Measurements from ENCODE around the gene CCDC158. TPM values are rescaled to one million over a fixed set of nuclear protein-coding genes. Genes with fewer than 3 reads are reported as not detected.
"Not testable (repeated sequence)": the region's sequence is repeated elsewhere in the genome, so short reads cannot be mapped to it uniquely, and the experiment has no call there.

CCDC158 gene
- total RNA-seq, 8 experiments from 2014 or later, result 0.05 to 0.29 (median 0.18) TPM; not detected in 3

GRCh38 chr4:76377911-76378310 lies 43.0 kb downstream of the CCDC158 start:
- in situ Hi-C loops (cut with MboI; ENCODE audit: low pct_unique_long_range_greater_than_20kb in 2 of 9, low sequenced_read_pairs in 9 of 9, unreplicated experiment in 9 of 9), result no loop called here
- Histone ChIP-seq H3K4me3 (no peak overlapping the region), H3K4me1 (replicated peaks in 1 of 2) (peaks cover 13 to 15% of the 10 kb centered on the region in 2 donors), H3K27ac (no peak overlapping the region)
- ATAC-seq (replicated peaks in 6 of 8), result peak in 5 of 8 experiments; percentile 12 to 44 (median 15)
- WGBS, 10 experiments, result 17 to 78% (median 39%) methylated on average over 2 to 5 of the region's 5 CpGs; no CpG with 5 or more reads in 1 of the 10 experiments

- in situ Hi-C loops (cut with MboI; ENCODE audit: low pct_unique_long_range_greater_than_20kb in 2 of 9, low sequenced_read_pairs in 9 of 9, unreplicated experiment in 9 of 9), result no loop called here
Measured at GRCh38 chr4:76377481-76377901, 43.5 kb downstream of the CCDC158 start.

GRCh38 chr4:76376534-76376933 lies 44.4 kb downstream of the CCDC158 start:
- peaks cover 13 to 15% of the 10 kb centered on the region in 2 donors for H3K4me1 ChIP-seq (replicated peaks in 1 of 2)
- in situ Hi-C loops (cut with MboI; ENCODE audit: low pct_unique_long_range_greater_than_20kb in 2 of 9, low sequenced_read_pairs in 9 of 9, unreplicated experiment in 9 of 9), result no loop called here
- no peak for ATAC-seq (replicated peaks in 6 of 8)
- H3K27ac ChIP-seq, result no peak overlapping the region
- no peak overlapping the region for H3K4me3 ChIP-seq
- WGBS, 10 experiments, result 17 to 100% (median 88%) methylated on average over 1 of the region's 1 CpG; no CpG with 5 or more reads in 3 of the 10 experiments

More at GRCh38 chr4:76377481-76377901, 43.5 kb downstream of the CCDC158 start:
- peak in 5 of 8 experiments; percentile 25 to 61 (median 37) for ATAC-seq (replicated peaks in 6 of 8)
- Histone ChIP-seq H3K4me3 (no peak overlapping the region), H3K4me1 (replicated peaks in 1 of 2) (peaks cover 13 to 15% of the 10 kb centered on the region in 2 donors), H3K27ac (no peak overlapping the region)
- WGBS, 10 experiments, result 0 to 90% (median 21%) methylated on average over 1 to 4 of the region's 4 CpGs; no CpG with 5 or more reads in 1 of the 10 experiments

DNA sequence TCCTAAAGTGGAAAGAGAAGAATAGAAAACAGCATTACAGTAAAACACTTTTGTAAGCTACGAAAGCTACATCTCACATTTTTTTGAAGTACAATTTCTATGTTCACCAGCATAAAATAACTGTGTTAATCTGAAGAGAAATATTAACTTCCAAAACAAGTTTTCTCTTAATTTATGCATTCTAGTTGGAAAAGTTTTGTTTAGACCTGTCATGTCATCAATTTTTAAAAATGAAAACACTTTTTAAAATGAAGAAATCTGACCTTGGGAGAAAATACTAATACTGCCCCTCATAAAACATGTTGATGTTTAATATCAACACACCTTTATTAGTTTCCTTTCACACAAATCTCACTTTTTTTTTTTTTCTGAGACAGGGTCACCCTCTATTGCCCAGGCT lies 45.2 kb downstream of the CCDC158 start:
- in situ Hi-C loops (cut with MboI; ENCODE audit: low pct_unique_long_range_greater_than_20kb in 2 of 9, low sequenced_read_pairs in 9 of 9, unreplicated experiment in 9 of 9), result no loop called here
- Histone ChIP-seq H3K27ac (no peak overlapping the region), H3K4me1 (replicated peaks in 1 of 2) (peaks cover 13 to 15% of the 10 kb centered on the region in 2 donors), H3K4me3 (no peak overlapping the region)
- ATAC-seq (replicated peaks in 6 of 8), result no peak
- 40 to 100% (median 73%) methylated on average over 1 of the region's 1 CpG for WGBS, 10 experiments

GRCh38 chr4:76374798-76375197 lies 46.1 kb downstream of the CCDC158 start:
- in situ Hi-C loops (cut with MboI; ENCODE audit: low pct_unique_long_range_greater_than_20kb in 2 of 9, low sequenced_read_pairs in 9 of 9, unreplicated experiment in 9 of 9), result no loop called here
- 0 to 50% (median 27%) methylated on average over 1 of the region's 1 CpG; no CpG with 5 or more reads in 1 of the 10 experiments for WGBS, 10 experiments
- no peak overlapping the region for H3K27ac ChIP-seq
- peaks cover 13 to 15% of the 10 kb centered on the region in 2 donors for H3K4me1 ChIP-seq (replicated peaks in 1 of 2)
- ATAC-seq (replicated peaks in 6 of 8), result no peak
- H3K4me3 ChIP-seq, result no peak overlapping the region

DNA sequence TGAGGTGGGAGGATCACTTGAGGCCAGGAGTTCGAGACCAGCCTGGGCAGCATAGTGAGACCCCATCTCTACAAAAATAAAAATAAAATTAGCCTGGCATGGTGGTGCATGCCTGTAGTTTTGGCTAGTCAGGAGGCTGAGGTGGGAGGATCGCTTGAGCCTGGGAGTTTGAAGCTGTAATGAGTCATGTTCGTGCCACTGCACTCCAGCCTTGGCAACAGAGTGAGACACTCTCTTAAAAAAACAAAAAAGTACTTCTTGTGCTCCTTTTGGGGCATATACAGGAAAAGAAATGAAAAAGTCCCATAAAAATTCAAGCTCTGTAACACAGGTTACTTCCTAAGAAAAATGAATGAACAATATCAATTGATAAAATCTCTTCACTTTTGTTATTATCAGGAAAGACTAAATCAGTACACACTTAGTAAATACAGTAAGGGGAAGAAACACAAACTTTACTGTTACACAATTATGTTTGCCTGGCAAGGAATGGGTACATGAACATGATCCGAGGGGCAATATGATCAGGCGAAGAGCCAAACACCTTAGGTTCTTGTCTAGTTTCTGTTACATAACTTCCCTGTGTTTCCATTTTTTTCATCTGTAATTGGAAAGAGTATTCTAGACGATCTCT lies 46.9 kb downstream of the CCDC158 start:
- in situ Hi-C loops (cut with MboI; ENCODE audit: low pct_unique_long_range_greater_than_20kb in 2 of 9, low sequenced_read_pairs in 9 of 9, unreplicated experiment in 9 of 9), result no loop called here
- H3K4me3 ChIP-seq, result no peak overlapping the region
- ATAC-seq (replicated peaks in 6 of 8), result no peak
- WGBS, 10 experiments, result 28 to 89% (median 67%) methylated on average over 1 to 6 of the region's 6 CpGs; no CpG with 5 or more reads in 1 of the 10 experiments
- no peak overlapping the region for H3K27ac ChIP-seq
- peaks cover 13 to 15% of the 10 kb centered on the region in 2 donors for H3K4me1 ChIP-seq (replicated peaks in 1 of 2)

- in situ Hi-C loops (cut with MboI; ENCODE audit: low pct_unique_long_range_greater_than_20kb in 2 of 9, low sequenced_read_pairs in 9 of 9, unreplicated experiment in 9 of 9), result no loop called here
- Histone ChIP-seq H3K4me1 (replicated peaks in 1 of 2) (no peaks in the 10 kb centered on the region), H3K4me3 (no peak overlapping the region), H3K27ac (no peak overlapping the region)
- 49 to 95% (median 85%) methylated on average over 2 to 4 of the region's 4 CpGs for WGBS, 10 experiments
- ATAC-seq (replicated peaks in 6 of 8), result no peak
Measured at GRCh38 chr4:76366737-76367136, 54.2 kb downstream of the CCDC158 start.

DNA sequence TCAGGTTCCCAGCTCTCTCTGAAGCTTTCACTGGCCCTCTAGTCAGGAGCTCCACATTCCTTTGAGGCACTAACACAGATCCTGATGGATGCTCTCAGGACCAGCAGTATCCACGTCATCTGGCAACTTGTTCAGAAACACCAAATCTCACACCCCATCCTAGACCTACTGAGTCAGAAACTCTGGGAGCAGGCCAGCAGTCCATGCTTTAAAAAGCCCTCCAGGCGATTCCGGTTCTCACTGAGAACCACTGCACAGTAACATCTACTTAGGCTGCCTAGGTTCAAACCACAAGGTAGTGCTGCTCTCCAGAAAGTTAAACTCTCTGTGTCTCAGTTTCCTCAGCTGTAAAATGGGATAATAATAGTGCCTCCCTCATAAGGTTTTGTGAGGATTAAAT lies 55.3 kb downstream of the CCDC158 start:
- no peaks in the 10 kb centered on the region for H3K4me1 ChIP-seq (replicated peaks in 1 of 2)
- peak in 1 of 8 experiments; percentile 31 for ATAC-seq (replicated peaks in 6 of 8)
- 21 to 100% (median 86%) methylated on average over 1 to 3 of the region's 3 CpGs; no CpG with 5 or more reads in 3 of the 10 experiments for WGBS, 10 experiments
- no peak overlapping the region for H3K27ac ChIP-seq
- in situ Hi-C loops (cut with MboI; ENCODE audit: low pct_unique_long_range_greater_than_20kb in 2 of 9, low sequenced_read_pairs in 9 of 9, unreplicated experiment in 9 of 9), result no loop called here
- no peak overlapping the region for H3K4me3 ChIP-seq

DNA sequence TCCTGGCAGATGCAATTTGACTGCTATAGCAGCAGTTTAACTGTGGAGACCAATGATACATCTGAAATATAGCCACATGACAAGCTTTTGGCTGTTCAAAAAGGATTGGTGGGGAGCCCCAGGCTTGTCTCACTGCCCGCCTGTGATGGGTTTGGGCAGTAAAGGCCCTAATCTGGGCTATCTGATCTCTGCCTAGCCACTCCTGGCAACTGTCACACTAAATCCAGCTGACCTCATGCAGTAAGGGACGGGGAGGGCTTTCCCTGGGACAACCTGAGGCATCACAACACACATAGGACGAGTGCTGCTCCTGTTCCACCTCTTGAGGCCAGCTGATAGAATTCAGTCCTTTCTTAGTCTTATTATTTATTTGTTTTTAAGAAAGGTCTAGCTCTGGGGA lies 56.2 kb downstream of the CCDC158 start:
- in situ Hi-C loops (cut with MboI; ENCODE audit: low pct_unique_long_range_greater_than_20kb in 2 of 9, low sequenced_read_pairs in 9 of 9, unreplicated experiment in 9 of 9), result no loop called here
- H3K4me1 ChIP-seq (replicated peaks in 1 of 2), result no peaks in the 10 kb centered on the region
- H3K27ac ChIP-seq, result no peak overlapping the region
- H3K4me3 ChIP-seq, result no peak overlapping the region
- 20 to 100% (median 80%) methylated on average over 1 to 3 of the region's 3 CpGs; no CpG with 5 or more reads in 3 of the 10 experiments for WGBS, 10 experiments
- ATAC-seq (replicated peaks in 6 of 8), result no peak

DNA sequence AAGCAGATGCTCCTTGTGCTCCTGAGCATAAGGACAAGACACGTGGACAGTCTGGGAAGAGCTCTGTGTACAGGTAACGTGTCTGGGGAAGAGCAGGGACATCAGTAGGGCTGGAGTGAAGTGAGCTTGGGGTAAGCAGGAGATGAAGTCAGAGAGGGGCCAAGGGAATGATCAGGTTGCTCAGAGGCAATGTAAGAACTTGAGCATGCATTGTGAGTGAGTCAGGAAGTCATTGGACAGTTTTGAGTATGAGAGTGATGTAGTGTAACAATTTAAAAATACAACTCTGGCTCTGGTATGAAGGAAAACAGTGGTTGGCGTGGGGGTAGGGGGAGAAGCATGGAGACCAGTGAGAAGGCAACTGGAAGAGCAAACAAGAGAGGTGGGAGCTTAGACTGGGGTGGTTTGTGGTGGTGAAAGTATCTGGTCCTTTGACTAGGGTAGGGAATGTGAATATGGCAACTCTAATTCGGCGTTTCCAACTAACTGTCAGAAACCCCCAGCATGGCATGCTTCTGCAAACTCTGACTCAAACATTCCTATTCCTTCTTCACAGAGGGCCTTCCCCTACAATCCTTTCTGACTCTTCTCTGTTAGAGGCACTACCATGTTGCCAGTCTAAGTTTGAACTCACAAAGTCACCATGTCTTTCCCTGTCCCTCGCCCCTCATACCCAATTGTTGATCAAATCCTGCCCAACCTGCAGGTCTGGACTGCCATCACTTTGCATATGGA lies 57.2 kb downstream of the CCDC158 start:
- H3K4me1 ChIP-seq (replicated peaks in 1 of 2), result no peaks in the 10 kb centered on the region
- H3K27ac ChIP-seq, result no peak overlapping the region
- WGBS, 10 experiments, result 43 to 100% (median 82%) methylated on average over 2 to 5 of the region's 6 CpGs; no CpG with 5 or more reads in 2 of the 10 experiments
- no peak for ATAC-seq (replicated peaks in 6 of 8)
- no peak overlapping the region for H3K4me3 ChIP-seq
- in situ Hi-C loops (cut with MboI; ENCODE audit: low pct_unique_long_range_greater_than_20kb in 2 of 9, low sequenced_read_pairs in 9 of 9, unreplicated experiment in 9 of 9), result no loop called here

- Histone ChIP-seq H3K27ac (no peak overlapping the region), H3K4me1 (replicated peaks in 1 of 2) (no peaks in the 10 kb centered on the region), H3K4me3 (no peak overlapping the region)
- WGBS, 10 experiments, result 67 to 100% (median 81%) methylated on average over 1 to 3 of the region's 3 CpGs
- no peak for ATAC-seq (replicated peaks in 6 of 8)
- in situ Hi-C loops (cut with MboI; ENCODE audit: low pct_unique_long_range_greater_than_20kb in 2 of 9, low sequenced_read_pairs in 9 of 9, unreplicated experiment in 9 of 9), result no loop called here
Measured at GRCh38 chr4:76361689-76362412, 59.1 kb downstream of the CCDC158 start.

GRCh38 chr4:76359881-76360466 lies 61.0 kb downstream of the CCDC158 start:
- in situ Hi-C loops (cut with MboI; ENCODE audit: low pct_unique_long_range_greater_than_20kb in 2 of 9, low sequenced_read_pairs in 9 of 9, unreplicated experiment in 9 of 9), result not testable (repeated sequence)

GRCh38 chr4:76357981-76358380 lies 63.0 kb downstream of the CCDC158 start:
- 0 to 73% (median 30%) methylated on average over 1 to 2 of the region's 2 CpGs for WGBS, 10 experiments

More at GRCh38 chr4:76359881-76360466, 61.0 kb downstream of the CCDC158 start:
- H3K4me3 ChIP-seq; H3K27ac ChIP-seq; H3K4me1 ChIP-seq (replicated peaks in 1 of 2): not testable (repeated sequence)
- ATAC-seq (replicated peaks in 6 of 8), result peak in 1 of 8 experiments; percentile 32

More at GRCh38 chr4:76357981-76358380, 63.0 kb downstream of the CCDC158 start:
- Histone ChIP-seq H3K4me1 (replicated peaks in 1 of 2) (no peaks in the 10 kb centered on the region), H3K4me3 (no peak overlapping the region), H3K27ac (no peak overlapping the region)
- no peak for ATAC-seq (replicated peaks in 6 of 8)
- in situ Hi-C loops (cut with MboI; ENCODE audit: low pct_unique_long_range_greater_than_20kb in 2 of 9, low sequenced_read_pairs in 9 of 9, unreplicated experiment in 9 of 9), result no loop called here
